DOHH2 (cell line): ENCODE results near the gene SUFU.

Source experiments
- CTCF ChIP-seq: fragments of 200-600 bp; sonication (generic); IDR thresholded peaks from one replicate; pipeline ENCODE4 v1.5.1; 2014; ENCODE audit warnings: antibody characterized with exemption, mild to moderate bottlenecking, low read depth, low read length; ENCODE audit not compliant: poor library complexity, severe bottlenecking
- EZH2phosphoT487 ChIP-seq: fragments of 200-600 bp; sonication (generic); IDR thresholded peaks from 2 replicates; pipeline ENCODE4 v1.6.1; 2017; ENCODE audit warnings: borderline replicate concordance, mild to moderate bottlenecking, antibody characterized with exemption, low read length, moderate library complexity, mixed read lengths

DNA sequence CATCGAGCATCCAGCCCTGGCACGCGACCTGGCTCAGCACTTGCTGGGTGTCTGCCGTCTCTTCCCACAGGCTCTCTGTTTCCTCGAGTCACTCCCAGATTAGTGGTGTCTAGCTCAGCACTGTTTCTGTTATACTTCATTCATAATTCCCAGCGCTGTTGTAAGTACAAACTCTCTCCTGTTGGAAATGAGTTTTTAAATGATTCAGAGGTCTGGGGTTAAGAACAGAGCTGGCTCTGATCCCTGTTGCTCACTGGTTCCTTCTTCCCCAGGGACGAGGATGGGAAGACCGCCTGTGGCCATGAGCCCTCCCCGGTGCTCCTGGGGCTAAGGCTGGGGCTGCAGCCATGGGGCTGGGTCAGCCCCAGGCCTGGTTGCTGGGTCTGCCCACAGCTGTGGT, 35.1 kb upstream of the SUFU start:
- no peak for TF ChIP-seq CTCF
- TF ChIP-seq EZH2phosphoT487 = no peak
